ENCODE data around the gene WIPF3. TPM values are rescaled to one million over a fixed set of nuclear protein-coding genes. Genes with fewer than 3 reads are reported as not detected.

Gene WIPF3
- total RNA-seq, 1 experiment from 2014 or later, result 11.6 TPM

- H3K56ac ChIP-seq (ENCODE audit: insufficient read length, low read depth, low read length), result no peak overlapping the region
- Mint-ChIP-seq H3K4me3 (no peak overlapping the region), H3K27me3 (ENCODE audit: low read depth) (no peaks in the 10 kb centered on the region), H3K4me1 (no peaks in the 10 kb centered on the region), H3K9me3 (peaks cover 3 to 4% of the 10 kb centered on the region in 2 experiments; a peak in 3 of 5 replicates), H3K27ac (no peak overlapping the region), H3K36me3 (ENCODE audit: insufficient read depth in 1 of 3, low read depth in 3 of 3) (peaks cover 45 to 96% (median 85%) of the 10 kb centered on the region in 3 experiments)
- H2BK20ac ChIP-seq (ENCODE audit: low read depth, low read length, poor library complexity, severe bottlenecking), result no peak overlapping the region
- no peak overlapping the region for H4K8ac ChIP-seq (replicated peaks; ENCODE audit: insufficient read length, low read depth, low read length)
- H3T11ph ChIP-seq (ENCODE audit: low read length), result no peak overlapping the region
- H4K5ac ChIP-seq (ENCODE audit: insufficient read length, low read depth, low read length), result no peak overlapping the region
- no peaks in the 10 kb centered on the region for H3K79me1 ChIP-seq (ENCODE audit: insufficient read depth, low read depth, low read length, poor library complexity, severe bottlenecking)
- no CpG with 5 or more reads among the region's 2 CpGs for WGBS (ENCODE audit: extremely low coverage, insufficient read length, low lambda C conversion rate)
- no peak overlapping the region for H4K91ac ChIP-seq (ENCODE audit: insufficient read length, low read depth, low read length)
- H2BK120ac ChIP-seq (ENCODE audit: low read depth, low read length, poor library complexity, severe bottlenecking), result no peak overlapping the region
- no peak overlapping the region for H3K14ac ChIP-seq (ENCODE audit: insufficient read depth, low read length)
- no peaks in the 10 kb centered on the region for H3K23me2 ChIP-seq (ENCODE audit: insufficient read length, low read depth, low read length, poor library complexity, severe bottlenecking)
- no peak overlapping the region for H3K18ac ChIP-seq (ENCODE audit: insufficient read length, low read depth, low read length)
- H3K9ac ChIP-seq (ENCODE audit: extremely low read depth, insufficient read length, low read length), result no peak overlapping the region
- no peaks in the 10 kb centered on the region; the same call in 1 of the 2 replicates for H3K79me2 ChIP-seq (ENCODE audit: insufficient read depth, low read length)
- H3K4me2 ChIP-seq (ENCODE audit: insufficient read depth, insufficient read length, low read length), result no peak overlapping the region
- TF ChIP-seq CTCF (conservative IDR thresholded peaks at IDR 0.05), result no peak
- no peak overlapping the region for H3K23ac ChIP-seq (ENCODE audit: insufficient read length, low read depth, low read length)
- no peak overlapping the region for H2BK12ac ChIP-seq (ENCODE audit: insufficient read length, low read depth, low read length)
- no peak overlapping the region for H2AFZ ChIP-seq (ENCODE audit: low read length)
- no peak overlapping the region for H3K4ac ChIP-seq (ENCODE audit: low read depth, low read length)
- H3K9me3 ChIP-seq (ENCODE audit: control insufficient read depth, low read depth, low read length), result peaks cover 6% of the 10 kb centered on the region
- H4K20me1 ChIP-seq (ENCODE audit: control insufficient read depth, insufficient read depth, insufficient read length), result no peaks in the 10 kb centered on the region
- H2BK15ac ChIP-seq (ENCODE audit: low read depth, low read length), result no peak overlapping the region
- DNase-seq, result no peak
- no peaks in the 10 kb centered on the region for H3K4me1 ChIP-seq (ENCODE audit: insufficient read depth, low read length)
- no peak overlapping the region for H2AK5ac ChIP-seq (ENCODE audit: insufficient read length, low read length)
- no peak overlapping the region for H2BK5ac ChIP-seq (ENCODE audit: insufficient read length, low read length)
- no peaks in the 10 kb centered on the region for H3K27me3 ChIP-seq (ENCODE audit: insufficient read depth, low read length)
- no peak overlapping the region for H3K27ac ChIP-seq (ENCODE audit: insufficient read length, low read depth, low read length)
Observed at GRCh38 chr7:29940199-29940598, 133.9 kb downstream of the WIPF3 start.

All from H9 (cell line).